ENCODE data around the gene GATA2. TPM values are rescaled to one million over a fixed set of nuclear protein-coding genes. Genes with fewer than 3 reads are reported as not detected.

GATA2 gene
- total RNA-seq, 1 donor = 0.72 TPM

- no peaks in the 10 kb centered on the region for H3K79me2 ChIP-seq (ENCODE audit: insufficient read depth, low read length)
- no peak overlapping the region for H3K4me3 ChIP-seq (ENCODE audit: insufficient read depth, low read length)
- no peak overlapping the region for H3K27ac ChIP-seq (ENCODE audit: low read depth, low read length)
- H2AFZ ChIP-seq (ENCODE audit: low read length) = no peak overlapping the region
- H3K4me2 ChIP-seq (ENCODE audit: insufficient read depth, low read length) = no peak overlapping the region
- no peaks in the 10 kb centered on the region for H3K4me1 ChIP-seq (ENCODE audit: insufficient read depth, low read length)
- no peaks in the 10 kb centered on the region for H3K36me3 ChIP-seq (ENCODE audit: insufficient read depth, low read length)
- H3K9me3 ChIP-seq (ENCODE audit: low read depth, low read length) = no peaks in the 10 kb centered on the region
- H4K20me1 ChIP-seq (ENCODE audit: insufficient read depth, low read length) = no peaks in the 10 kb centered on the region
- no peak for TF ChIP-seq CTCF (IDR thresholded peaks at IDR 0.05; ENCODE audit: extremely low read depth, low read depth, low read length)
- DNase-seq (ENCODE audit: insufficient read length, low spot score, missing footprints) = no peak
- peaks cover 46% of the 10 kb centered on the region for H3K27me3 ChIP-seq (ENCODE audit: insufficient read depth, low read length)
Observed at GRCh38 chr3:128470134-128470899, 22.7 kb downstream of the GATA2 start.

GRCh38 chr3:128469556-128469955 is 23.4 kb downstream of the GATA2 start:
- H3K4me2 ChIP-seq (ENCODE audit: insufficient read depth, low read length) = no peak overlapping the region
- H3K4me1 ChIP-seq (ENCODE audit: insufficient read depth, low read length) = no peaks in the 10 kb centered on the region
- no peak overlapping the region for H3K4me3 ChIP-seq (ENCODE audit: insufficient read depth, low read length)
- H3K36me3 ChIP-seq (ENCODE audit: insufficient read depth, low read length) = no peaks in the 10 kb centered on the region
- no peaks in the 10 kb centered on the region for H4K20me1 ChIP-seq (ENCODE audit: insufficient read depth, low read length)
- H3K27ac ChIP-seq (ENCODE audit: low read depth, low read length) = no peak overlapping the region
- DNase-seq (ENCODE audit: insufficient read length, low spot score, missing footprints) = no peak
- no peak overlapping the region for H2AFZ ChIP-seq (ENCODE audit: low read length)
- H3K27me3 ChIP-seq (ENCODE audit: insufficient read depth, low read length) = peaks cover 48% of the 10 kb centered on the region
- no peak for TF ChIP-seq CTCF (IDR thresholded peaks at IDR 0.05; ENCODE audit: extremely low read depth, low read depth, low read length)
- H3K79me2 ChIP-seq (ENCODE audit: insufficient read depth, low read length) = no peaks in the 10 kb centered on the region
- no peaks in the 10 kb centered on the region for H3K9me3 ChIP-seq (ENCODE audit: low read depth, low read length)

GRCh38 chr3:128468791-128469527 is 24.0 kb downstream of the GATA2 start:
- peaks cover 48% of the 10 kb centered on the region for H3K27me3 ChIP-seq (ENCODE audit: insufficient read depth, low read length)
- H3K4me1 ChIP-seq (ENCODE audit: insufficient read depth, low read length) = no peaks in the 10 kb centered on the region
- no peak overlapping the region for H3K27ac ChIP-seq (ENCODE audit: low read depth, low read length)
- no peaks in the 10 kb centered on the region for H4K20me1 ChIP-seq (ENCODE audit: insufficient read depth, low read length)
- H3K36me3 ChIP-seq (ENCODE audit: insufficient read depth, low read length) = no peaks in the 10 kb centered on the region
- TF ChIP-seq CTCF (IDR thresholded peaks at IDR 0.05; ENCODE audit: extremely low read depth, low read depth, low read length) = no peak
- DNase-seq (ENCODE audit: insufficient read length, low spot score, missing footprints) = peak; percentile 74
- H3K4me2 ChIP-seq (ENCODE audit: insufficient read depth, low read length) = no peak overlapping the region
- no peak overlapping the region for H2AFZ ChIP-seq (ENCODE audit: low read length)
- H3K4me3 ChIP-seq (ENCODE audit: insufficient read depth, low read length) = no peak overlapping the region
- H3K79me2 ChIP-seq (ENCODE audit: insufficient read depth, low read length) = no peaks in the 10 kb centered on the region
- no peaks in the 10 kb centered on the region for H3K9me3 ChIP-seq (ENCODE audit: low read depth, low read length)

GRCh38 chr3:128468285-128468790 is 24.7 kb downstream of the GATA2 start:
- no peak overlapping the region for H3K4me2 ChIP-seq (ENCODE audit: insufficient read depth, low read length)
- no peak overlapping the region for H2AFZ ChIP-seq (ENCODE audit: low read length)
- H4K20me1 ChIP-seq (ENCODE audit: insufficient read depth, low read length) = no peaks in the 10 kb centered on the region
- no peaks in the 10 kb centered on the region for H3K4me1 ChIP-seq (ENCODE audit: insufficient read depth, low read length)
- DNase-seq (ENCODE audit: insufficient read length, low spot score, missing footprints) = no peak
- H3K9me3 ChIP-seq (ENCODE audit: low read depth, low read length) = no peaks in the 10 kb centered on the region
- no peaks in the 10 kb centered on the region for H3K79me2 ChIP-seq (ENCODE audit: insufficient read depth, low read length)
- H3K27ac ChIP-seq (ENCODE audit: low read depth, low read length) = no peak overlapping the region
- no peaks in the 10 kb centered on the region for H3K36me3 ChIP-seq (ENCODE audit: insufficient read depth, low read length)
- H3K4me3 ChIP-seq (ENCODE audit: insufficient read depth, low read length) = no peak overlapping the region
- no peak for TF ChIP-seq CTCF (IDR thresholded peaks at IDR 0.05; ENCODE audit: extremely low read depth, low read depth, low read length)
- H3K27me3 ChIP-seq (ENCODE audit: insufficient read depth, low read length) = peaks cover 41% of the 10 kb centered on the region

Measured in osteoblast (primary cell).